ENCODE measurements around the gene ZGLP1.

The ZGLP1 gene

GRCh38 chr19:10271543-10272086 is 38.0 kb downstream of the ZGLP1 start:
- DNase-seq = no peak

DNA sequence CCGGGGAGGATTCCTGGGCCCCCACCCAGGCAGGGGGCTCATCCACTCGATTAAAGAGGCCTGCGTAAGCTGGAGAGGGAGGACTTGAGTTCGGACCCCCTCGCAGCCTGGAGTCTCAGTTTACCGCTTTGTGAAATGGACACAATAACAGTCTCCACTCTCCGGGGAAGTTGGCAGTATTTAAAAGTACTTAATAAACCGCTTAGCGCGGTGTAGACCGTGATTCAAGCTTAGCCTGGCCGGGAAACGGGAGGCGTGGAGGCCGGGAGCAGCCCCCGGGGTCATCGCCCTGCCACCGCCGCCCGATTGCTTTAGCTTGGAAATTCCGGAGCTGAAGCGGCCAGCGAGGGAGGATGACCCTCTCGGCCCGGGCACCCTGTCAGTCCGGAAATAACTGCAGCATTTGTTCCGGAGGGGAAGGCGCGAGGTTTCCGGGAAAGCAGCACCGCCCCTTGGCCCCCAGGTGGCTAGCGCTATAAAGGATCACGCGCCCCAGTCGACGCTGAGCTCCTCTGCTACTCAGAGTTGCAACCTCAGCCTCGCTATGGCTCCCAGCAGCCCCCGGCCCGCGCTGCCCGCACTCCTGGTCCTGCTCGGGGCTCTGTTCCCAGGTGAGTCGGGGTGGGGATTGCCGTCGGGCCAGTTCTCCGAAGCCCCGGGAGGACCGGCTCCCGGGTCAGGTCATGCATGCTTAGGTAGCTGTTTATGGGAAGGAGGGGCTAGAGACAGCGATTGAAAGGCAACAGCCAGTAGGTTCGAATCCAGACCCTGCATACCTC is 38.8 kb downstream of the ZGLP1 start, which contains the start of gene ICAM1:
TSS of gene ICAM1 (plus strand) at position 505 of the 779 bp plus-strand sequence. CDS start at position 545, 40 bp downstream.
- DNase-seq = no peak

DNA sequence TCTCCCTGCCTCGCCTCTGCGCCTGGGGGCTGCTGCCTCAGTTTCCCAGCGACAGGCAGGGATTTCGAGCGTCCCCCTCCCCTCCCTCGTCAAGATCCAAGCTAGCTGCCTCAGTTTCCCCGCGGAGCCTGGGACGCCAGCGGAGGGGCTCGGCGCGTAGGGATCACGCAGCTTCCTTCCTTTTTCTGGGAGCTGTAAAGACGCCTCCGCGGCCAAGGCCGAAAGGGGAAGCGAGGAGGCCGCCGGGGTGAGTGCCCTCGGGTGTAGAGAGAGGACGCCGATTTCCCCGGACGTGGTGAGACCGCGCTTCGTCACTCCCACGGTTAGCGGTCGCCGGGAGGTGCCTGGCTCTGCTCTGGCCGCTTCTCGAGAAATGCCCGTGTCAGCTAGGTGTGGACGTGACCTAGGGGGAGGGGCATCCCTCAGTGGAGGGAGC is 39.4 kb downstream of the ZGLP1 start:
- DNase-seq = no peak

DNA sequence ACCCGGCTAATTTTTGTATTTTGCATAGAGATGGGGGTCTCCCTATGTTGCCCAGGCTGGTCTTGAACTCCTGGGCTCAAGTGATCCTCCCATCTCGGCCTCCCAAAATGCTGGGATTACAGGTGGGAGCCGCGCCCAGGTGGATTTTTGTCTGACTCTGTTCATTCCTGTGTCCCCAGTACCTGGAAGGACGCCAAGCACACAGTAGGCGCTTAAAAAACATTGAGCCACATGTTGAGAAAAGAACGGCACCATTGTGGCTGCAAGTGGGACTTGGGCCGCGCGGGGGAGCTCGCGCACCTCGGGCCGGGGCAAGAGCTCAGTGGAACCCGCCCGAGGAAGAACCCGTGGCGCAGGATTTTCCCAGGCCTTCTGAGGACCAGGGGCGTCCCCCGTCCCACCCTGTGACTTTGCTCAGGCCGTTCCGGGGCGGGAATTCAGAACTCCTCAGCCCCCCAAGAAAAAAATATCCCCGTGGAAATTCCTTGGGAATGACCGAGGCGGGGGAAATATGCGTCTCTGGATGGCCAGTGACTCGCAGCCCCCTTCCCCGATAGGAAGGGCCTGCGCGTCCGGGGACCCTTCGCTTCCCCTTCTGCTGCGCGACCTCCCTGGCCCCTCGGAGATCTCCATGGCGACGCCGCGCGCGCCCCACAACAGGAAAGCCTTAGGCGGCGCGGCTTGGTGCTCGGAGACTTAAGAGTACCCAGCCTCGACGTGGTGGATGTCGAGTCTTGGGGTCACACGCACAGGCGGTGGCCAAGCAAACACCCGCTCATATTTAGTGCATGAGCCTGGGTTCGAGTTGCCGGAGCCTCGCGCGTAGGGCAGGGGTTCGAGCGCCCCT is 40.1 kb downstream of the ZGLP1 start:
- DNase-seq = no peak

- DNase-seq = no peak
These were observed 41.5 kb downstream of the ZGLP1 start for GRCh38 chr19:10268071-10268470.

DNA sequence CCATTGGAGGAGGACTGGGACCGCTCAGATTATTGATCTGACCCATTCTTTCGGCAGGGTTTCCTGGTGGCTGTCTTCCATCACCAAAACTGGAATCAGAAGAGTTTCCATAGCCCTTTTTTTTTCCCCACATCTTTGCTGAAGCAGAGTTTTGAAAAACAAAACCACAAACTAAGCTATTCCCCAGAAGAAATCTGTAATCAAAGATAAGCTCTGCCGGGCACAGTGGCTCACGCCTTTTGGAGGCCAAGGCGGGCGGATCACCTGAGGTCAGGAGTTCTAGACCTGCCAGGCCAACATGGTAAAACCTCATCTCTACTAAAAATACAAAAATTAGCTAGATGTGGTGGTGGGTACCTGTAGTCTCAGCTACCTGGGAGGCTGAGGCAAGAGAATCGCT is 42.9 kb downstream of the ZGLP1 start:
- no peak for DNase-seq

- DNase-seq = no peak
These were observed 46.8 kb downstream of the ZGLP1 start for GRCh38 chr19:10262771-10263170.

- no peak for DNase-seq
These were observed 49.5 kb downstream of the ZGLP1 start for GRCh38 chr19:10260141-10260584.

- no peak for DNase-seq
These were observed 50.3 kb downstream of the ZGLP1 start for GRCh38 chr19:10259162-10259905.

DNA sequence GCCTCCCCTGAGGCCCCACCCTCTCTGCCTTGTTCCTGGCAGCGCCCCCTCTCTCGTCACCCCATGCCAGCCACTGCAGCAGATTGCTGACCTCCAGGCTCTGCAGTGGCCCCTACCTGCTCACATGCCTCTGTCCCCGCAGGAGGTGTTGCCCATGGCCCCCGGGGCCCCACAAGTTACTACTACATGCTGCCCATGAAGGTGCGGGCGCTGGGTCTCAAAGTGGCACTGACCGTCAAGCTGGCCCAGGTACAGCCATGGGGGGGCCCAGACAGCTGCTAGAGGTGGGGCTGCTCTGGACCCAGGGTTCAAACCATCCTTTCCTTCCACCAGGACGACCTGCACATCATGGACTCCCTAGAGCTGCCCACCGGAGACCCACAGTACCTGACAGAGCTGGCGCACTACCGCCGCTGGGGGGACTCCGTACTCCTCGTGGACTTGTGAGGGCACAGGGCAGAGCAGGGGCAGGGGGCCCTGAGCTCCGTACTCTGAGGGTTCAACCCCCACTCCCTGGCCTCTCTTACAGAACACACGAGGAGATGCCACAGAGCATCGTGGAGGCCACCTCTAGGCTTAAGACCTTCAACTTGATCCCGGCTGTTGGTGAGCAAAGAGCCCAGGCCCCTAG is 51.4 kb downstream of the ZGLP1 start:
- no peak for DNase-seq

DNA sequence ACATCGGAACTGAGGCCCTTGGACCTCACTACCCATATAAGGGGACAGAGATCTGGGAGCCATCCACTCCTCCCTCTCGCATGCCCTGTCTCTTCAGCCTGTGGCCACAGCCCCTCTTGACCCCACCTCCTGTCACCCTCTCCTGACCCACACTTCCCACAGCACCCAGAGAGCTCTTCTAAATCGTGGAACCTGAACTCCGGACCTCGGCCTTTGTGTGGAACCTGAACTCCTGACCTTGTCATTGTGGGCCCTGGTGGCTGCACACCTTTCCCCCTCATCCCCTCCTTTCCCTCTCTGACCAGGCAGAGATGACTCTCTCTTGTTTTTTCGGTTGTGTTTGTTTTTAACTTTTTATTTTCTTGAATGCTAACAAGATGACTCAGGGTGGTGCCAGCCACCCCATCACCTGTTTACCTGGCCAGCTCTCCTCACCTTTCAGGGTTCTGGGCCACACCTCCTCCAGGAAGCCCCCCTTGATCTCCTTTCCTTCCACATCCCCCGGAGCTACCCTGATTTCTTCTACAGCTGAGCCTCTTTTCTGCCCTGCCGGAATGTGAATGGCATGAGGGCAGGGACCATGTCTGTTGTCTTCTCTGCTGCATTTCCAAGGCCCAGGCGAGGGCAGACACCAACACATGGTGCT is 52.5 kb downstream of the ZGLP1 start:
- DNase-seq = no peak

GRCh38 chr19:10256551-10256950 is 53.1 kb downstream of the ZGLP1 start:
- DNase-seq = no peak

DNA sequence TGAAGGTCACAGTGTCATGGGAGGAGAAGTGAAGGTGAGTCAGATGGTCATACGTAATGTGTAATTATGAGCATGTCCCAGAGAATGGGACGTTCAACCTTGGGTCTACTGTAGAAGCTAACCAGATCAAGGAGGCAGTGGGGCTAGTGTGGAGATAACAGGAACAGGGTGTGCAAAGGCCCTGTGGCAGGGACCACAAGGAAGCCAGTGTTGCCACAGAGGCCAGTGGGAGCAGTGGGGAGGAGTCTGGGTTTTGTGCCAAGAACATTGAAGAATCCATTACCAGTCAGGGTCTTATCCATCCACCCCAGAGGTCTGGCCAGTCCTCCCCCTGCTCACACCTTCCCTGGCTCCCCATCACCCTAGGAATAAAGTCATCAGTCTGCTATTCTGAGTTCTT is 54.3 kb downstream of the ZGLP1 start:
- no peak for DNase-seq
